Measurements from ENCODE around the gene KIF1B. TPM values are rescaled to one million over a fixed set of nuclear protein-coding genes. Genes with fewer than 3 reads are reported as not detected.
"Not testable (repeated sequence)": the region's sequence is repeated elsewhere in the genome, so short reads cannot be mapped to it uniquely, and the experiment has no call there.

Gene KIF1B
- total RNA-seq, 1 donor from 2014 or later, result 66.8 TPM

- intact Hi-C loops (cut with DNase I), result no loop called here
- ATAC-seq (ENCODE audit: poor library complexity), result no peak
- no peak for DNase-seq
Observed at GRCh38 chr1:10398278-10398733, 187.9 kb downstream of the KIF1B start.

- intact Hi-C loops (cut with DNase I), result no loop called here
- ATAC-seq (ENCODE audit: poor library complexity), result peak; percentile 98
- DNase-seq, result peak; percentile 99
Observed at GRCh38 chr1:10398734-10399443, 188.5 kb downstream of the KIF1B start, which contains the start of gene PGD. Gene PGD (plus strand): TSS chr1:10399064. CDS start chr1:10399118, 54 bp downstream.

- ATAC-seq (ENCODE audit: poor library complexity) (peak; percentile 0), DNase-seq (peak; percentile 62)
- intact Hi-C loops (cut with DNase I), result no loop called here
Observed at GRCh38 chr1:10399444-10399941, 189.1 kb downstream of the KIF1B start.

- intact Hi-C loops (cut with DNase I), result no loop called here
- DNase-seq (no peak), ATAC-seq (ENCODE audit: poor library complexity) (no peak)
Observed at GRCh38 chr1:10400013-10400412, 189.6 kb downstream of the KIF1B start.

- intact Hi-C loops (cut with DNase I), result no loop called here
- DNase-seq (no peak), ATAC-seq (ENCODE audit: poor library complexity) (no peak)
Observed at GRCh38 chr1:10401281-10401680, 190.9 kb downstream of the KIF1B start.

- DNase-seq (no peak), ATAC-seq (ENCODE audit: poor library complexity) (no peak)
- intact Hi-C loops (cut with DNase I), result no loop called here
Observed at GRCh38 chr1:10402729-10403274, 192.4 kb downstream of the KIF1B start.

- intact Hi-C loops (cut with DNase I), result no loop called here
Observed at GRCh38 chr1:10407201-10407600, 196.8 kb downstream of the KIF1B start.

GRCh38 chr1:10415211-10415930 is 205.0 kb downstream of the KIF1B start:
- intact Hi-C loops (cut with DNase I), result no loop called here
- ATAC-seq (ENCODE audit: poor library complexity) (peak; percentile 73), DNase-seq (peak; percentile 55)

More at GRCh38 chr1:10407201-10407600, 196.8 kb downstream of the KIF1B start:
- DNase-seq (no peak), ATAC-seq (ENCODE audit: poor library complexity) (no peak)

- intact Hi-C loops (cut with DNase I); DNase-seq; ATAC-seq (ENCODE audit: poor library complexity): not testable (repeated sequence)
Observed at GRCh38 chr1:10415967-10416366, 205.6 kb downstream of the KIF1B start.

- DNase-seq; intact Hi-C loops (cut with DNase I); ATAC-seq (ENCODE audit: poor library complexity): not testable (repeated sequence)
Observed at GRCh38 chr1:10418741-10419140, 208.4 kb downstream of the KIF1B start.

- DNase-seq (no peak), ATAC-seq (ENCODE audit: poor library complexity) (no peak)
- intact Hi-C loops (cut with DNase I), result no loop called here
Observed at GRCh38 chr1:10419351-10419750, 209.0 kb downstream of the KIF1B start.

- intact Hi-C loops (cut with DNase I), result no loop called here
Observed at GRCh38 chr1:10421637-10422036, 211.3 kb downstream of the KIF1B start.

GRCh38 chr1:10424034-10424433 is 213.7 kb downstream of the KIF1B start:
- ATAC-seq (ENCODE audit: poor library complexity) (peak; percentile 31), DNase-seq (peak; percentile 68)
- intact Hi-C loops (cut with DNase I), result no loop called here

More at GRCh38 chr1:10421637-10422036, 211.3 kb downstream of the KIF1B start:
- ATAC-seq (ENCODE audit: poor library complexity), result no peak
- DNase-seq, result no peak

GRCh38 chr1:10424651-10425050 is 214.3 kb downstream of the KIF1B start:
- ATAC-seq (ENCODE audit: poor library complexity), result no peak
- no peak for DNase-seq
- intact Hi-C loops (cut with DNase I), result no loop called here

- ATAC-seq (ENCODE audit: poor library complexity); DNase-seq; intact Hi-C loops (cut with DNase I): not testable (repeated sequence)
Observed at GRCh38 chr1:10425826-10426534, 215.6 kb downstream of the KIF1B start.

GRCh38 chr1:10426535-10426848 is 216.1 kb downstream of the KIF1B start:
- ATAC-seq (ENCODE audit: poor library complexity); DNase-seq; intact Hi-C loops (cut with DNase I): not testable (repeated sequence)

GRCh38 chr1:10428984-10429383 is 218.6 kb downstream of the KIF1B start:
- intact Hi-C loops (cut with DNase I), result loop anchor here (2.0 kb wide), 2 partner anchors 52 to 802 kb away; no protein-coding TSS in a partner anchor
- DNase-seq (no peak), ATAC-seq (ENCODE audit: poor library complexity) (no peak)

- ATAC-seq (ENCODE audit: poor library complexity) (no peak), DNase-seq (no peak)
- intact Hi-C loops (cut with DNase I), result loop anchor here (2.0 to 10.0 kb wide), 3 partner anchors 53 to 803 kb away; no protein-coding TSS in a partner anchor
Observed at GRCh38 chr1:10429868-10430215, 219.5 kb downstream of the KIF1B start.
